OCI-LY7 (cell line): ENCODE measurements around the gene TMEM123. TPM values are rescaled to one million over a fixed set of nuclear protein-coding genes. Genes with fewer than 3 reads are reported as not detected.

Experiments used
- BruUV-seq: library from RNA; stranded (reverse); fragments of 400-500 nt; replicated peaks from 2 replicates; lab custom pipeline; 2021; lab: Mats Ljungman, UMichigan
- CTCF ChIA-PET: fragments of 300-600 bp; sonication (Branson Sonifier 250); formaldehyde crosslinking; loops from one replicate; lab custom pipeline; 2022; ENCODE audit warnings: antibody characterized with exemption; ENCODE audit not compliant: unreplicated experiment; lab: Charles Lee
- POLR2A ChIA-PET: fragments of 300-600 bp; sonication (Branson Sonifier 250); formaldehyde crosslinking; loops from one replicate; lab custom pipeline; 2022; ENCODE audit warnings: antibody characterized with exemption; lab: Charles Lee
- DNase-seq: peaks from one replicate; pipeline ENCODE4 v3.0.0-alpha.2; 2015; ENCODE audit warnings: low spot score
- H2AFZ ChIP-seq: fragments of 200-600 bp; sonication (generic), shearing (Covaris generic); 2 replicates; pipeline ENCODE4 v1.6.1; 2014; ENCODE audit warnings: mild to moderate bottlenecking, antibody characterized with exemption, low read length, moderate library complexity
- H3K27ac ChIP-seq: fragments of 200-600 bp; sonication (generic); 2 replicates; pipeline ENCODE4 v1.5.1; 2014; ENCODE audit warnings: mixed run types, low read depth, mild to moderate bottlenecking, moderate library complexity, low read length, inconsistent platforms; ENCODE audit not compliant: poor library complexity, severe bottlenecking
- H3K36me3 ChIP-seq: fragments of 200-600 bp; sonication (generic); 2 replicates; pipeline ENCODE4 v1.6.1; 2014; ENCODE audit warnings: mild to moderate bottlenecking, antibody characterized with exemption, low read length, moderate library complexity, mixed read lengths; ENCODE audit not compliant: insufficient read depth
- H3K4me1 ChIP-seq: fragments of 200-600 bp; sonication (generic); 2 replicates; pipeline ENCODE4 v1.5.1; 2014; ENCODE audit warnings: mild to moderate bottlenecking, low read length; ENCODE audit not compliant: insufficient read depth, poor library complexity, severe bottlenecking
- H3K4me2 ChIP-seq: fragments of 200-600 bp; sonication (generic); 2 replicates; pipeline ENCODE4 v1.6.1; 2014; ENCODE audit warnings: mild to moderate bottlenecking, low read length
- H3K4me3 ChIP-seq: fragments of 200-600 bp; sonication (generic); 2 replicates; pipeline ENCODE4 v1.5.1; 2014; ENCODE audit warnings: mild to moderate bottlenecking, low read depth, low read length; ENCODE audit not compliant: poor library complexity, severe bottlenecking
- H3K79me2 ChIP-seq: fragments of 200-600 bp; sonication (generic); 2 replicates; pipeline ENCODE4 v1.6.1; 2016; ENCODE audit warnings: low read depth, mild to moderate bottlenecking, low read length, moderate library complexity, mixed read lengths; ENCODE audit not compliant: insufficient read depth
- H3K9me2 ChIP-seq: fragments of 200-600 bp; sonication (generic); 2 replicates; pipeline ENCODE4 v1.6.1; 2016; ENCODE audit warnings: mild to moderate bottlenecking, low read length, mixed read lengths; ENCODE audit not compliant: insufficient read depth
- H3K9me3 ChIP-seq: fragments of 200-600 bp; sonication (generic); 2 replicates; pipeline ENCODE4 v1.6.1; 2014; ENCODE audit warnings: mild to moderate bottlenecking, mixed run types, low read length, mixed read lengths
- H4K20me1 ChIP-seq: fragments of 200-600 bp; sonication (generic); 2 replicates; pipeline ENCODE4 v1.6.1; 2014; ENCODE audit warnings: mild to moderate bottlenecking, antibody characterized with exemption, low read length, moderate library complexity, mixed read lengths; ENCODE audit not compliant: insufficient read depth
- CTCF ChIP-seq: fragments of 200-600 bp; sonication (generic); conservative IDR thresholded peaks from 2 replicates; pipeline ENCODE4 v1.5.1; 2014; ENCODE audit warnings: mild to moderate bottlenecking, antibody characterized with exemption, low read length, moderate library complexity, mixed read lengths
- EZH2phosphoT487 ChIP-seq: fragments of 200-600 bp; sonication (generic); IDR thresholded peaks from 2 replicates; pipeline ENCODE4 v1.6.1; 2018; ENCODE audit warnings: low read depth, borderline replicate concordance, mild to moderate bottlenecking, mixed run types, antibody characterized with exemption, low read length, moderate library complexity, mixed read lengths
- intact Hi-C: fragments of 100-400 bp; cut with micrococcal nuclease; formaldehyde crosslinking; loops from one replicate; pipeline ENCODE4 v1.10.0; 2022; ENCODE audit not compliant: unreplicated experiment
- total RNA-seq, 2 experiments: library from RNA; depleted of rRNA in 1 of 2; stranded (reverse); fragments of >200 nt in 1 of 2; shearing (Covaris generic) in 1 of 2; gene quantifications; 2 replicates each; pipeline ENCODE4 v1.2.3, GENCODE V29; 2014 to 2022

Gene TMEM123
- total RNA-seq, 2 experiments from 2014 or later: 127 to 232 TPM

DNA sequence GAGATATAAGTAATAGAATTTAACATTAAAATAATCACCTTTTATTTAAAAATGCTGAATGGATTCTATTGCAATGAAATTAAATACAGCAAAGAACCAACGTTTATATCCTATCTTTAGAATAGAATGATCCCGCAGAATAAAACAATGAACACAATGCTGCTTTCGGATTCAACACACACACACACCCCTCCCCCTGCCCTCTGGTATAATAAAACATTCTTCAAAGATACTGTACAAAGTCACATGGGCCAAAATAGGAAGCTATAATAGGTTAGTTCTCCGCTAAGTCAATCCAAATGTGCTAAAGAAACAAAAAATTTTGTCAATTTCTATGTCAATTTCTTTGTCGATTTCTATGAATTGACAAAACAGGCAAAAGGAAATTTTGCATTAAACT is 47.1 kb downstream of the TMEM123 start:
- no TSS peak for BruUV-seq
- intact Hi-C loops: no loop called here
- CTCF ChIA-PET: interaction anchor here (0.6 to 1.7 kb wide), 3 partner anchors 15 to 18 kb away, joined by 3 to 4 read pairs (median 3); no protein-coding TSS in a partner anchor
- peaks cover 89% of the 10 kb centered on the region for H3K79me2 ChIP-seq
- H3K9me3 ChIP-seq: no peaks in the 10 kb centered on the region
- H3K4me1 ChIP-seq: peaks cover 24% of the 10 kb centered on the region
- TF ChIP-seq EZH2phosphoT487 (no peak), CTCF (no peak)
- no peak for DNase-seq
- H3K27ac ChIP-seq: no peak overlapping the region
- no peak overlapping the region for H3K4me2 ChIP-seq
- no peaks in the 10 kb centered on the region; the same call in 1 of the 2 replicates for H4K20me1 ChIP-seq
- H2AFZ ChIP-seq: no peak overlapping the region
- H3K36me3 ChIP-seq: peaks cover 88% of the 10 kb centered on the region
- H3K4me3 ChIP-seq: no peak overlapping the region
- H3K9me2 ChIP-seq: no peaks in the 10 kb centered on the region
- POLR2A ChIA-PET: interaction anchor here (0.9 to 2.1 kb wide), 5 partner anchors 8 to 52 kb away, joined by 3 to 10 read pairs (median 6); no protein-coding TSS in a partner anchor

- Histone ChIP-seq H3K27ac (peak overlapping the region; percentile 1), H3K79me2 (peaks cover 60% of the 10 kb centered on the region; the same call in 1 of the 2 replicates), H3K4me1 (peaks cover 24% of the 10 kb centered on the region), H3K9me3 (no peaks in the 10 kb centered on the region), H4K20me1 (no peaks in the 10 kb centered on the region), H3K9me2 (no peaks in the 10 kb centered on the region), H2AFZ (no peak overlapping the region), H3K4me3 (no peak overlapping the region), H3K36me3 (peaks cover 89% of the 10 kb centered on the region), H3K4me2 (no peak overlapping the region)
- no peak for DNase-seq
- no TSS peak for BruUV-seq
- POLR2A ChIA-PET: interaction anchor here (1.6 to 2.4 kb wide), 2 partner anchors 9 to 157 kb away, joined by 5 to 11 read pairs; no protein-coding TSS in a partner anchor
- CTCF ChIA-PET: no interaction called here
- no peak for TF ChIP-seq EZH2phosphoT487
- no peak for TF ChIP-seq CTCF
- intact Hi-C loops: no loop called here
Measured at GRCh38 chr11:102402548-102402947, 50.0 kb downstream of the TMEM123 start.

DNA sequence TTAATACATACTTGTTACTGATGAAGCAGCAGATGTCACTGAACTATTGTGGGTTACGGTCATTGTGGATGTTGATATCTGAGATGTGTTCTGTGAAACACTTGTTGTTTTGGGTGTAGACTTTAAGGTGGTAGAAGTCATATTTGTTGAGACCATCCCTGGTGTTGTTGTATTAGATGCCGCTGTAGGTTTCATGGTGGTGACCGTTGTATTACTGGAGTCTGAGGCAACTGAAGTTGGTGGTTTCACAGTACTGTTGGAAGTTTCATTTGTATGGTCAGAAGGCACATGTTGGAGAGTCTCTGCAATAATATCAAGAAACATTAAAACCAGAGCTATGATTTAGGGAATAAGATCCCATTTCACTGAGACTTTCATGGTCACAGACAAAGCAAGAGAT is 50.7 kb downstream of the TMEM123 start:
- ChIA-PET CTCF (no interaction called here), POLR2A (interaction anchor here (0.8 to 1.6 kb wide), 2 partner anchors 76 to 157 kb away, joined by 3 to 5 read pairs; no protein-coding TSS in a partner anchor)
- Histone ChIP-seq H2AFZ (no peak overlapping the region), H3K9me2 (no peaks in the 10 kb centered on the region), H3K4me3 (no peak overlapping the region), H3K79me2 (peaks cover 58% of the 10 kb centered on the region; the same call in 1 of the 2 replicates), H3K36me3 (peaks cover 89% of the 10 kb centered on the region), H3K4me1 (peaks cover 27% of the 10 kb centered on the region), H3K4me2 (no peak overlapping the region), H3K9me3 (no peaks in the 10 kb centered on the region), H3K27ac (no peak overlapping the region), H4K20me1 (no peaks in the 10 kb centered on the region)
- TF ChIP-seq CTCF: no peak
- no peak for TF ChIP-seq EZH2phosphoT487
- BruUV-seq: no TSS peak
- intact Hi-C loops: no loop called here
- DNase-seq: no peak
